HEK293 (cell line): ENCODE measurements around the gene SOCS4.

Source experiments
- SP2 ChIP-seq: fragments of 450-650 bp; formaldehyde crosslinking; IDR thresholded peaks from 2 replicates; pipeline ENCODE4 v1.5.1; 2016; ENCODE audit warnings: missing biosample characterization, missing genetic modification characterization
- YY1 ChIP-seq: fragments of 450-650 bp; formaldehyde crosslinking; IDR thresholded peaks from 2 replicates; pipeline ENCODE4 v1.5.1; 2018; ENCODE audit warnings: missing biosample characterization, missing genetic modification characterization
- ZNF510 ChIP-seq: fragments of 450-650 bp; formaldehyde crosslinking; IDR thresholded peaks from 2 replicates; pipeline ENCODE4 v1.5.1; 2018; ENCODE audit warnings: mild to moderate bottlenecking, missing genetic modification characterization, missing biosample characterization; ENCODE audit not compliant: insufficient replicate concordance
- ZNF660 ChIP-seq: fragments of 450-650 bp; IDR thresholded peaks from 2 replicates; pipeline ENCODE4 v1.5.1; 2018; ENCODE audit warnings: missing biosample characterization, mild to moderate bottlenecking, missing genetic modification characterization
- TF ChIP-seq, protein P1 (sequence below): fragments of 450-650 bp; formaldehyde crosslinking; IDR thresholded peaks from 2 replicates; pipeline ENCODE4 v1.5.1; 2016; ENCODE audit warnings: missing biosample characterization, missing genetic modification characterization
- TF ChIP-seq, protein P2 (sequence below): fragments of 450-650 bp; formaldehyde crosslinking; IDR thresholded peaks from 2 replicates; pipeline ENCODE4 v1.5.1; 2016; ENCODE audit warnings: missing biosample characterization, missing genetic modification characterization
- TF ChIP-seq, protein P3 (sequence below): sonication (generic); formaldehyde crosslinking; IDR thresholded peaks from 2 replicates; pipeline ENCODE4 v1.8.1; 2022; ENCODE audit warnings: mild to moderate bottlenecking, moderate library complexity, missing genetic modification reagents
- TF ChIP-seq, protein P4 (sequence below): fragments of 450-650 bp; formaldehyde crosslinking; IDR thresholded peaks from 2 replicates; pipeline ENCODE4 v1.5.1; 2016; ENCODE audit warnings: missing biosample characterization, missing genetic modification characterization

DNA sequence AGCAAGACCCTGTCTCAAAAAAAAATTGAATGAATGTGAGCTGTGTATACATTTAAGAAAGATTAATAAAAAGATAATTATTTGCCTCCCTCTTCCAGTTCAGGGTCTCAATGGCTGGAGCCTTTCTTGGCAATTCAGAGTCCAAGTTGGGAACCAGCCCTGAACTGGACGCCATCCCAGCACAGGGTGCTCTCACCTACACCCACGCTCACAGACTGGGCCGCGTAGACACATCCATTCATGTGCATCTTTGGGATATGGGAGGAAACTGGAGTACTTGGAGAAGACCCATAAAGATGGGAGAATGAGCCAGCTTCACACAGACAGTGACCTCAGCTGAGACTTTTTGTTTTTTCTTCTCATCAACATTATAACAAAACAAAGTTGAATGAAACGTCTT lies 30.9 kb downstream of the SOCS4 start:
- TF ChIP-seq, protein P1, sequence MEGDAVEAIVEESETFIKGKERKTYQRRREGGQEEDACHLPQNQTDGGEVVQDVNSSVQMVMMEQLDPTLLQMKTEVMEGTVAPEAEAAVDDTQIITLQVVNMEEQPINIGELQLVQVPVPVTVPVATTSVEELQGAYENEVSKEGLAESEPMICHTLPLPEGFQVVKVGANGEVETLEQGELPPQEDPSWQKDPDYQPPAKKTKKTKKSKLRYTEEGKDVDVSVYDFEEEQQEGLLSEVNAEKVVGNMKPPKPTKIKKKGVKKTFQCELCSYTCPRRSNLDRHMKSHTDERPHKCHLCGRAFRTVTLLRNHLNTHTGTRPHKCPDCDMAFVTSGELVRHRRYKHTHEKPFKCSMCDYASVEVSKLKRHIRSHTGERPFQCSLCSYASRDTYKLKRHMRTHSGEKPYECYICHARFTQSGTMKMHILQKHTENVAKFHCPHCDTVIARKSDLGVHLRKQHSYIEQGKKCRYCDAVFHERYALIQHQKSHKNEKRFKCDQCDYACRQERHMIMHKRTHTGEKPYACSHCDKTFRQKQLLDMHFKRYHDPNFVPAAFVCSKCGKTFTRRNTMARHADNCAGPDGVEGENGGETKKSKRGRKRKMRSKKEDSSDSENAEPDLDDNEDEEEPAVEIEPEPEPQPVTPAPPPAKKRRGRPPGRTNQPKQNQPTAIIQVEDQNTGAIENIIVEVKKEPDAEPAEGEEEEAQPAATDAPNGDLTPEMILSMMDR (tag by site-specific recombination): no peak
- TF ChIP-seq, protein P2, sequence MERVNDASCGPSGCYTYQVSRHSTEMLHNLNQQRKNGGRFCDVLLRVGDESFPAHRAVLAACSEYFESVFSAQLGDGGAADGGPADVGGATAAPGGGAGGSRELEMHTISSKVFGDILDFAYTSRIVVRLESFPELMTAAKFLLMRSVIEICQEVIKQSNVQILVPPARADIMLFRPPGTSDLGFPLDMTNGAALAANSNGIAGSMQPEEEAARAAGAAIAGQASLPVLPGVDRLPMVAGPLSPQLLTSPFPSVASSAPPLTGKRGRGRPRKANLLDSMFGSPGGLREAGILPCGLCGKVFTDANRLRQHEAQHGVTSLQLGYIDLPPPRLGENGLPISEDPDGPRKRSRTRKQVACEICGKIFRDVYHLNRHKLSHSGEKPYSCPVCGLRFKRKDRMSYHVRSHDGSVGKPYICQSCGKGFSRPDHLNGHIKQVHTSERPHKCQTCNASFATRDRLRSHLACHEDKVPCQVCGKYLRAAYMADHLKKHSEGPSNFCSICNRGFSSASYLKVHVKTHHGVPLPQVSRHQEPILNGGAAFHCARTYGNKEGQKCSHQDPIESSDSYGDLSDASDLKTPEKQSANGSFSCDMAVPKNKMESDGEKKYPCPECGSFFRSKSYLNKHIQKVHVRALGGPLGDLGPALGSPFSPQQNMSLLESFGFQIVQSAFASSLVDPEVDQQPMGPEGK (tag by site-specific recombination): no peak
- TF ChIP-seq, protein P3, sequence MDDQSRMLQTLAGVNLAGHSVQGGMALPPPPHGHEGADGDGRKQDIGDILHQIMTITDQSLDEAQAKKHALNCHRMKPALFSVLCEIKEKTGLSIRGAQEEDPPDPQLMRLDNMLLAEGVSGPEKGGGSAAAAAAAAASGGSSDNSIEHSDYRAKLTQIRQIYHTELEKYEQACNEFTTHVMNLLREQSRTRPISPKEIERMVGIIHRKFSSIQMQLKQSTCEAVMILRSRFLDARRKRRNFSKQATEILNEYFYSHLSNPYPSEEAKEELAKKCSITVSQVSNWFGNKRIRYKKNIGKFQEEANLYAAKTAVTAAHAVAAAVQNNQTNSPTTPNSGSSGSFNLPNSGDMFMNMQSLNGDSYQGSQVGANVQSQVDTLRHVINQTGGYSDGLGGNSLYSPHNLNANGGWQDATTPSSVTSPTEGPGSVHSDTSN: no peak
- no peak for TF ChIP-seq ZNF660 (tag by site-specific recombination)
- no peak for TF ChIP-seq YY1 (tag by site-specific recombination)
- TF ChIP-seq, protein P4, sequence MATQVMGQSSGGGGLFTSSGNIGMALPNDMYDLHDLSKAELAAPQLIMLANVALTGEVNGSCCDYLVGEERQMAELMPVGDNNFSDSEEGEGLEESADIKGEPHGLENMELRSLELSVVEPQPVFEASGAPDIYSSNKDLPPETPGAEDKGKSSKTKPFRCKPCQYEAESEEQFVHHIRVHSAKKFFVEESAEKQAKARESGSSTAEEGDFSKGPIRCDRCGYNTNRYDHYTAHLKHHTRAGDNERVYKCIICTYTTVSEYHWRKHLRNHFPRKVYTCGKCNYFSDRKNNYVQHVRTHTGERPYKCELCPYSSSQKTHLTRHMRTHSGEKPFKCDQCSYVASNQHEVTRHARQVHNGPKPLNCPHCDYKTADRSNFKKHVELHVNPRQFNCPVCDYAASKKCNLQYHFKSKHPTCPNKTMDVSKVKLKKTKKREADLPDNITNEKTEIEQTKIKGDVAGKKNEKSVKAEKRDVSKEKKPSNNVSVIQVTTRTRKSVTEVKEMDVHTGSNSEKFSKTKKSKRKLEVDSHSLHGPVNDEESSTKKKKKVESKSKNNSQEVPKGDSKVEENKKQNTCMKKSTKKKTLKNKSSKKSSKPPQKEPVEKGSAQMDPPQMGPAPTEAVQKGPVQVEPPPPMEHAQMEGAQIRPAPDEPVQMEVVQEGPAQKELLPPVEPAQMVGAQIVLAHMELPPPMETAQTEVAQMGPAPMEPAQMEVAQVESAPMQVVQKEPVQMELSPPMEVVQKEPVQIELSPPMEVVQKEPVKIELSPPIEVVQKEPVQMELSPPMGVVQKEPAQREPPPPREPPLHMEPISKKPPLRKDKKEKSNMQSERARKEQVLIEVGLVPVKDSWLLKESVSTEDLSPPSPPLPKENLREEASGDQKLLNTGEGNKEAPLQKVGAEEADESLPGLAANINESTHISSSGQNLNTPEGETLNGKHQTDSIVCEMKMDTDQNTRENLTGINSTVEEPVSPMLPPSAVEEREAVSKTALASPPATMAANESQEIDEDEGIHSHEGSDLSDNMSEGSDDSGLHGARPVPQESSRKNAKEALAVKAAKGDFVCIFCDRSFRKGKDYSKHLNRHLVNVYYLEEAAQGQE (tag by site-specific recombination): no peak
- no peak for TF ChIP-seq SP2 (tag by site-specific recombination)
- TF ChIP-seq ZNF510 (tag by site-specific recombination): no peak
